ENCODE data around the gene PABPN1L. TPM values are rescaled to one million over a fixed set of nuclear protein-coding genes. Genes with fewer than 3 reads are reported as not detected.
A peak's percentile ranks its signal among the peaks of the same experiment; 100 is the strongest.

The PABPN1L gene
- total RNA-seq, 1 donor from 2014 or later = not detected

GRCh38 chr16:88870608-88871348 lies 4.3 kb upstream of the PABPN1L start:
- DNase-seq (ENCODE audit: low spot score) = no peak

GRCh38 chr16:88869673-88869980 lies 3.2 kb upstream of the PABPN1L start:
- DNase-seq (ENCODE audit: low spot score) = no peak

- no peak for DNase-seq (ENCODE audit: low spot score)
Measured at GRCh38 chr16:88868974-88869672, 2.7 kb upstream of the PABPN1L start.

GRCh38 chr16:88867581-88868246 lies 1.3 kb upstream of the PABPN1L start:
- DNase-seq (ENCODE audit: low spot score) = no peak

- no peak for DNase-seq (ENCODE audit: low spot score)
Measured at GRCh38 chr16:88865742-88866141, 718 bp downstream of the PABPN1L start.

GRCh38 chr16:88865310-88865709 lies 1.1 kb downstream of the PABPN1L start:
- DNase-seq (ENCODE audit: low spot score) = no peak

- no peak for DNase-seq (ENCODE audit: low spot score)
Measured at GRCh38 chr16:88864521-88864920, 1.9 kb downstream of the PABPN1L start.

GRCh38 chr16:88864099-88864498 lies 2.4 kb downstream of the PABPN1L start:
- no peak for DNase-seq (ENCODE audit: low spot score)

GRCh38 chr16:88863426-88863825 lies 3.0 kb downstream of the PABPN1L start:
- DNase-seq (ENCODE audit: low spot score) = no peak

DNA sequence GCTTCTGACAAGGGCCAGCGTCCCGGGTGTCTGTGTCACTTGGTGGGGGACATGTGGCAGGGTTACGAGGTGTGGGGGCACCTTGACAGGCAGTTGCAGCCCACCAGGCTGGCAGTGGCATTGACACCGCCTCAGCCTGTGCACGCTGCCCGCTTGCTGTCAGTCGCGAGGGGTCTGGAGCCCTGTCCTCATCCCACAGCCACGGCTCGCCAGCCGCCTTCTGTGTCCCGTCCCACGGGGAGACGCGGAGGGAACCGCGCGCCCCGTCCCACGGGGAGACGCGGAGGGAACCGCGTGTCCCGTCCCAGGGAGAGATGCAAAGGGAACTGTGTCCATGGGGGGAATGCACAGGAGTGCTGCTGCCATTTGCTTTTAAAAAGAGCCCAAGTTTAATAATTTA lies 3.5 kb downstream of the PABPN1L start:
- no peak for DNase-seq (ENCODE audit: low spot score)

DNA sequence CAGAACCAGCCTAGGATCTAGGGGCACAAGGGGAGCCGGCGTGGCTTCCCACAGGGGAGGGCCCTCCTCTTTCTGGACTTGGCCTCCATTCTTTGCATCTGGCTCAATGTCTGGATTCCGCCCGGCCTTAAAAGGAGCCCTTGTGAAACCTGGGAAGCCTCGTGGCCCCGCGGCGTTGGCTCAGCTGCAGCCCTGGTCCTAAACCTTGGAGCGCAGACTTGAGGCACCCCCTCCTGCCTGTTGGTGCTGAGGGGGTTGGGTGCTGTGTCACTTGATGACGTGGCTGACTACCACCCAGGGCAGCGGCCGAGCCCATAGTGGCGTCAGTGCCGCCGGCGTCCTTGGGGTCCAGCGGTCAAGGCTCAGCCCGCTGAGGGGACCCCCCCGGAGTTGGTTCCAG lies 5.1 kb downstream of the PABPN1L start:
- DNase-seq (ENCODE audit: low spot score) = no peak

DNA sequence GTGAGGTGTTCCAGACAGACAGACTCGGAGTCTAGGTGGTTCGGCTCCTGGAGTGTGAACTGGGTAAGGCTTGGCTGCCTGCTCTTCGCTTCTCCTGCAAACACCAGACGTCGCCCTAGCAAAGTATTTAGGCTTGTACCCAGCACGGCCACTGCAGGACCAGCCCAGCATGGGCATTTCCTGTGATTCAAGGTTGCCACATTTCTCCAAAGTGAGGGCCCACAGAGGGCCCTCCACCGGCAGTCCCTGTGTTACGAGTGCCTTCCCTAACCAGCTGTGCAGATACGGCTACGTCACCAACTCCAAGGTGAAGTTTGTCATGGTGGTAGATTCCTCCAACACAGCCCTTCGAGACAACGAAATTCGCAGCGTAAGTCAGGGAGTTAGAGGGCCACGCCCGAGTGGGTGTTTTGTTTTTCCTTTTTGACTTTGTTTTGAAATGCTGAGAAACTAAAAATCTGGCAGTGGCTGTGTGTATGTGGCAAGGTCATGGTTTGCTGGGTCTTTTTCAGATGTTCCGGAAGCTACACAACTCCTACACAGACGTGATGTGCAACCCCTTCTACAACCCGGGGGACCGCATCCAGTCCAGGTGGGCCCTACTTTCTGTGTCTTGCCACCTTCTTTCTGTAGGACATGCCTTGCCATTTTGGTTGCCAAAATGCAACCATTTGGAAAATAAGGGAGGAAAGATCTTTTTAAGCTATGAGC lies 6.9 kb downstream of the PABPN1L start:
- DNase-seq (ENCODE audit: low spot score) = no peak

- no peak for DNase-seq (ENCODE audit: low spot score)
Measured at GRCh38 chr16:88857728-88858339, 8.6 kb downstream of the PABPN1L start.

- DNase-seq (ENCODE audit: low spot score) = peak; percentile 100
Measured at GRCh38 chr16:88856828-88857727, 9.4 kb downstream of the PABPN1L start, which contains the start of the genes GALNS and TRAPPC2L. Gene GALNS (minus strand): TSS chr16:88856947. CDS start chr16:88856877, 70 bp downstream. Gene TRAPPC2L (plus strand): TSS chr16:88857127. CDS start chr16:88857151, 24 bp downstream.

DNA sequence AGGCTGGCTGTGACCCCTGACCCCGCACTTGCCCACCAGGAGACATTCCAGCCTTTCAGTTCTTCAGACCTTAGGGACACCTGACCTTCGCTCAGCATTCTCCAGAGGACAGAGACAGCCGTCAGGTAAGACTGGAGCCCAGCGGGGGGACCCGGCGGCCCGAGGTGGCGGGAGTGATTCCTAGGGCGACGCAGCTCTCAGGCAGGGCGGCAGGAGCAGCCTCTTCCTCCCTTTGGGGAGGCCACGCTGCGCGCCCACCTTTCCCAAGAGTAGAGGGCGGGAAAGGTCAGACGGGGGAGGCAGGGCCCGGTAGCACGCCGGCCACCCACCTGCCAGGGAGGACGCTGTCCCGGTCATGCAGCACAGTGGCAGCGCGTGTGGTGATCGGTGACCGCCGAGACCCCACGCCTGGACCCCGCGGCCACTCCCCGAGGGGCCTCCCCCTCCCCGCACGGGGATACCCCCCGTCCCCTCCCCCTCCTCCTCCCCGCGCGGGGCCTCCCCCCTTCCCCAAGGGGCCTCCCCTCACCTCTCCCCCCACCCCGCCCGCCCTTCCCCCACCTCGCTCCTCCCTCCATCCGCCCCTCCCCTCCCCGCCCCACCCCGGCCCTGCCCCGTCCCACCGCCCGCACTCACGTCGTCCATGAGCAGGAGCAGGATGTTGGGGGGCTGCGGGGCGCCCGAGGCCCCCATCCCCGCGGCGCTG lies 10.2 kb downstream of the PABPN1L start:
- no peak for DNase-seq (ENCODE audit: low spot score)

GRCh38 chr16:88855736-88856121 lies 10.7 kb downstream of the PABPN1L start:
- no peak for DNase-seq (ENCODE audit: low spot score)

GRCh38 chr16:88855176-88855575 lies 11.3 kb downstream of the PABPN1L start:
- no peak for DNase-seq (ENCODE audit: low spot score)

DNA sequence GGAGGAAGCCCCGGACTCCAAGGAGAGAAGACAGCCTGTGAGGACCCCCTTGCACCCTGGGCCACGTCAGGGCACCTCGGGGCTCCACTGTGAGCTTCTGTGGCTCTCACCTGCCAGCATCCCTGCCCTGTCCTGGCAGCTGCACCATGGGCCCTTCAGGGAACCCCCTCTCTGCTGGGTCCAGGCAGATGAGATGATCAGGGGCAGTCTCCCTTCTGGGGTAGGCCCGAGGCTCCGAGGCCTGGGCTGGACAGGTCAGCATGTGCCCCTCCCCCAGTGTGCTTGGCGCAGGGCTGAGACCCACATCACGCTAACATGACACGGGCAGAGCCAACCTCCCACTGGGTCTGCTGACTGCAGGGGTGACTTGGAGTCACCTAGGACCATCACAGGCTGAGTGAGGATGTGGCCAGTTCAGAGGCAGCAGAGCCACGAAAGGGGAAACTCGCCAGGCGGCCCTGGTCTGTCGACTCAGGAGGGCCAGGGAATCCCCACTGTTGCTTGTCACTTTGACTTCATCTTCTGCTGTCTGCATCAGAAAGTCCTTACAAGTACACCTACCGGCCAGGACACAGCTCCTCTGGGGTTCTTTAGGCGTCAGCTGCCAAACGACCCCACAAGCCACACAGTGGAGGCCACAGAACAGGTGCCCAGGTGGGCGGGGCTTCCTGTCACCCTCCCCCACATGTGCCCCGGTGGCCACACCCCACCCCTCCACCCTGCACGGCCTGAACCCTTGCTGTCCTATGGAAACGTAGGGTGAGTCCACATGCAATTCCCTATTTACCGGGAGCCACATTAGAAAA lies 12.0 kb downstream of the PABPN1L start:
- no peak for DNase-seq (ENCODE audit: low spot score)

Data from mesenteric fat pad (tissue), 1 donor.